GM18519 (cell line): ENCODE measurements around the gene TRIM41.
A peak's percentile ranks its signal among the peaks of the same experiment; 100 is the strongest.
"Not testable (repeated sequence)": the region's sequence is repeated elsewhere in the genome, so short reads cannot be mapped to it uniquely, and the experiment has no call there.

ENCODE experiments used
- ATAC-seq: cut with Tn5 transposase; IDR thresholded peaks from one replicate; pipeline ENCODE4 v1.9.1; 2021; ENCODE audit warnings: mild to moderate bottlenecking, moderate library complexity; ENCODE audit not compliant: unreplicated experiment, low FRiP score

Gene TRIM41

DNA sequence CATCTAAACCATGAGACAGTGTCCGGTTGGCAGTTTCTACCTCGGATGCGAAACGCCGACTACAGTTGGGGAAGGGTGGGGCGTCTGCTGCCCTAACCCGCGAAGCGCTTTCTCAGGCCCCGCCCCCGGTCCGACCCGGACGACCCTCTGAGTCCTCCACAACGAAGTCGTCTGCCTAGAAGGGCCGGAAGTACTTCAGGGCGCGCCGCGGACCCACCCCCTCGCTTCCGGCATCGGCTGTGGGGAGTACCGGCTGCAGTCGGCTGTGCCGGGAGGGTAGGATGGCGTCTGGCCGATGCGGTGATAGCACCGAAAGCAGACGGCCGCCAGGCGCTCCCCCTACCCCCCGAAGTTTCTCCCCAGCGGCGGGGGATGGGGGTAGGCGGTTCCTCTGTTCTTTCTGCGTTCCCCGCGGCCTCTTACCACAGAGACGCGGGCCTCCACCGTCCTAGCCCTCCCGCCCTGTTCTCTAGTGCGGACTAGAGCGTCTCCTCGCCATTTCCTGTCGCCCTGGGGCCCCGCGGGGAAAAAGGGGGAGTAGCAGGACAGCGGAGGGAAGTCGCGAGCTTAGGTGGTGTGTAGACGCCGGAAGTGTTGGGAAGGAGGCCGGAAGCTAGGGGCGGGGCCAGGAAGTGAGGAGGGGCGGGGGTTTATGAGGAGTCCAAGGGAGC is at the start of gene TRIM41:
Gene TRIM41, plus strand, starts transcription at position 224 of the 671 bp plus-strand sequence. CDS start 719 bp downstream, outside the sequence.
- ATAC-seq = peak; percentile 50

DNA sequence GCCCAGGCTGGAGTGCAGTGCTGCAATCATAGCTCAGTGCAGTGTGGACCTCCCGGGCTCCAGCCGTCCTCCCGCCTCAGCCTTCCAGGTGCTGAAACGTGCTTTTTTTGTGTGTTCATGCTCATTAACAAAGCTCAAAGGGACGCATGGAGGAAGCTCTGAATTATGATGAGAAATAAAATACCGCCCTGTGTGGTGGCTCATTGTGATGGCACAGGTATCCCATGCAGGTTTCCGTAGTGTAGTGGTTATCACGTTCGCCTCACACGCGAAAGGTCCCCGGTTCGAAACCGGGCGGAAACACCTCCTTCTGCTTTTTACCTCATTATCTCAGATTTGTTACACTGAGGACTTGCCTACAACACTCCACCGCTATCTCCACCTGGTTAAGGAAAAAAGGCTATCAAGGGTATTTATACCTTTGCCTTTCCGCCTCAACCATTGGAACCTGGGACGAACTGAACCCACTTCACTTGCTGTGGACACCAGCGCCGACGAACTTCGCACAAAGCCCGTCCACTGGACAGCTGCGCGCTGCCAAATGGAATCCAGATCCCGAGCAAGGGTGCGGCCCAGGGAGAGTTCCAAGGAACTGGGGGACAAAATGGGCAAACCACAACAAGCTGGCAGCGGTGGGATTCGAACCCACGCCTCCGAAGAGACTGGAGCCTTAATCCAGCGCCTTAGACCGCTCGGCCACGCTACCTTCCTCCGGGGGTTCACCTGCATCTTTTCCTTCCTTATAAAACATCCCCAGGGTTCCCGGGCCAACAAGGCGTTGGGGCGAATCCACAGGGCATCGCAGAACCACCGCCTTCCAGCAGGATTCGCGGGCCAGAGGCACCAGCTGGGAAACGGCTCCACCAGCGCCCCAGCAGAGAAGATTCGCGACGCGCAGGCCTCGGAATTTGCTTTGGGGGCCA is 49.4 kb upstream of the TRIM41 start:
- ATAC-seq = peak; percentile 47

DNA sequence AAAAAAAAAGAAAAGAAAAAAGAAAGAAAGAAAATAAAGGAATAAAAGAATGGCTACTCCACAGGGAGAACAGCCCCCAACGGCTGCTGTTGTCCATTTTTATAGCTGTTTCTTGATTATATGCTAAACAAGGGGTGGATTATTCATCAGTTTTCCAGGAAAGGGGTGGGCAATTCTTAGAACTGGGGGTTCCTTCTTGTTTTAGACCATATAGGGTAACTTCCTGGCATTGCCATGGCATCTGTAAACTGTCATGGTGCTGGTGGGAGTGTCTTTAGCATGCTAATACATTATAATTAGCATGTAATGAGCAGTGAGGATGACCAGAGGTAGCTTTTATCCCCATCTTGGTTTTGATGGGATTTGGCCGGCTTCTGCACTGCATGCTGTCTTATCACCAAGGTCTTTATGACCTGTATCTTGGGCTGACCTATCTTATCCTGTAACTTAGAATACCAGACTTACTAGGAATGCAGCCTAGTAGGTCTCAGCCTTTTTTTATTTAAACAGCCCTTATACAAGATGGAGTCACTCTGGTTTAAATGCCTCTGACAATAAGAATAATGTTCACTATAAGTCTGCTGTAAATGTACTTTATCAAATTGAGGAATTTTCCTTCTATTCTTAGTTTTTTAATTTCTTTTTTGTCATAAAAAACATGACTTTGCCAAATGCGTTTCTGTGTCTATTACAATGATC is 46.7 kb upstream of the TRIM41 start:
- ATAC-seq = no peak

DNA sequence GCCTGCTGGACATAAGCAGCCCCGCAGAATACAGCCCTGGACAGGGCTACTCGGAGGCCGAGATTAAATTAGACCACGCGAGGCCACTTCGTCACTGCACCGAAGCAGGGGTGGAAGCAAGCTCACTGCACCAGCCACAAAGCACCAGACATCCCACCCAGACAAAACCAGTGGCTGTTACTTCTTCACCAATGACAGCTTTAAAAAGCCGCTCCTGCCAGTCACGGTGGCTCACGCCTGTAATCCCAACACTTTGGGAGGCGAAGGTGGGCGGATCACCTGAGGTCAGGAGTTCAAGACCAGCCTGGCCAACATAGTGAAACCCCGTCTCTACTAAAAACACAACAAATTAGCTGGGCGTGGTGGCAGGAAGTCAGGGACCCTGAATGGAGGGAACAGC is 45.5 kb upstream of the TRIM41 start:
- ATAC-seq = not testable (repeated sequence)

DNA sequence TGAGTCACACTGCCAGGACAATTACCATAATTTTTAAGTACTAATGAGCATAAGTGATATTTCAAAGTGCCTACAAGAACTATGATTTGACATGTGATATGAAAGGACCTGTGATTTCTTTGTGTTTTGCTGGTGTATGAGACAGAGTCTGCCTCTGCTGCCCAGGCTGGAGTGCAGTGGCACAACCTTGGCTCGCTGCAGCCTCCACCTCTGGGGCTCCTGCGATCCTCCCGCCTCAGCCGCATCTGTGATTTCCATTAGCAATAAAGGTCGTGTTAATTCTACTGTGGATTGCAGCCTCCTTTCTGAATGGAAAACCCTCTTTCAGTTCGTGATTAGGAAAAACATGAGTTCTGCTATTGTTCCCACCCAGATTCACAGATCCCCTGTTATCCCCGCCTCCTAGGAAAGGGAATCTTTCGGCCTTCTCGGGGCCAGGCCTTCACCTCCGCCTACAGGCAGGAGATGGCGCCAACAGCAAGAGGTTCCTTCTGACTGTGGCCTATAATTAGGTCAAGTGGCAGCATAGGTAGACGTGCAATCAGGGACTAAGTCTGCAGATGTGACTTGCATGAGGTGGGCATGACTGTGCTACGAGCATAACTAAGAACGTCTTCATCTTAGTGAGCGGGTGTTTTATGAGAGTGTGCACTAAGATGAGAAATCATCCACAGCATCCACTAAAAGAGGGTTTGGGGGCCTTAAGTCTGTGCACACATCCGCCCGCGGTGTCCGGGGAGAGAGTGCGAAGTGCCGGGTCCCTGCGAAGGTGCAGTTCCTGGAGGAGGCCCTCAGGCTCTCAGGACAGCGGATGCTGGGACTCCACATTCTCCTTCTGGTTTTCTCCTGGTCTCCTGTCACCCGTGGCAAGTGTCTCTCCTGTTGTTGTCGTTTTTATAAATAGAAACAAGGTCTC is 41.2 kb upstream of the TRIM41 start:
- ATAC-seq = no peak

DNA sequence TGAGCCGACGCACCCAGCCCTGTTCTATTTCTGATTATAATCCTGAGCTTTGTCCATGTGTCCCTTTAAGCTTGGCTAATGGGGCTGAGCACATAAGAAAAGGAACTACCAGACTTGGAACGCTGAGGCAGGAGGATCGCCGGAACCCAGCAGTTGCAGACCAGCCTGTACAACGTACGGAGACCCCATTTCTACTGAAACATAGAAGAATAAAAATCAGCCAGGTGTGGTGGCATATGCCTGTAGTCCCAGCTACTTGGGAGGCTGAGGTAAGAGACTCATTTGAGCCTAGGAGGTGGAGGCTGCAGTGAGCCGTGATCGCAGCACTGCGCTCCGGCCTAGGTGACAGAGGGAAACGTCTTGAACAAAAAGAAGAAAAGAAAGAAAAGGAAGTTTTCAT is 40.4 kb upstream of the TRIM41 start:
- ATAC-seq = no peak

DNA sequence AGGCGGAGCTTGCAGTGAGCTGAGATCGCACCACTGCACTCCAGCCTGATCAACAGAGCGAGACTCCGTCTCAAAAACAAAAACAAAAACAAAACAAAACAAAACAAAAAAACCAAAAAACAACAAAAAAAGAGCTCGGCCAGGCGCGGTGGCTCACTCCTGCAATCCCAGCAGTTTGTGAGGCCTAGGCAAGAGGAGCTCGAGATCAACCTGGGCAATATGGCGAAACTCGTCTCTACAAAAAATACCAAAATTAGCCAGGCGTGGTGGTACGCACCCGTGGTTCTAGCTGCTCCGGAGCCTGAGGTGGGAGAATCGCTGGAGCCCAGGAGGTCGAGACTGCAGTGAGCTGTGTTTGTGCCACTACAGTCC is 38.2 kb upstream of the TRIM41 start:
- no peak for ATAC-seq

DNA sequence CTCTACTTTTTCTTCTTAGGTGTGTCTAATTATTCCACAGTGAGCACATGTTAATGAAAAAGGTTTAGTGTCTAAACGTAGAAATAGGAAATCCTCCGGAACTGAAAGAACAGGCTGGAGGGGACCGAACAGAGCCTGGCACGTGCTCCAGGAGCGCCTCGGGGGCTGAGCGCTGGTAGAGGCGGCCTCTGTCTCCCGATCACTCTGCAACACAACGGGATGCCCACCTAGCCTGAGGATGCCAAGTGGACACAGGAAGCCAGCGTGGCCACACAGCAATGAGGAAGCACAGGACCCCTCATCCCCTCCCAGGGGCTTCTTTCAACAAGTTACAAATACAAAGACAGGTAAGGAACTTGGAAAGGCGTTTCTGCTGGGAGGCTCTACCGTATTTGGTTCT is 37.5 kb upstream of the TRIM41 start:
- no peak for ATAC-seq

DNA sequence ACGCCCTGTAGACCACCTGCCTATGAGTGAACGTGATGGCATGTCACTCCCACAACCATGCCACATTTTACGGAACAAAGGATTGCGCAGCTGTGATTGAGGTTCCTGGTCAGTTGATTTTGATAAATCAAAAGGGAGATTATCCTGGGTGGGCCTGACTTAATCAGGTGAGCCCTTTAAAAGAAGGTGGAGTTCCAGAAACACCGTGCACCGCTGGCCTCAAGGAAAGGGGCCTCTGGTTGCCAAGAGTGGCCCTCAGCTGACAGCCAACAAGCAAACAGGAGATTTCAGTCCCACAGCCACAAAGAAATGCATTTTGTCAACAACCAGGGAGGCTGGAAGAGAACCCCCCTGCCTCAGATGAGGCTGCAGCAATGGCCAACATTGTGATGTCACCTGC is 37.1 kb upstream of the TRIM41 start:
- no peak for ATAC-seq

DNA sequence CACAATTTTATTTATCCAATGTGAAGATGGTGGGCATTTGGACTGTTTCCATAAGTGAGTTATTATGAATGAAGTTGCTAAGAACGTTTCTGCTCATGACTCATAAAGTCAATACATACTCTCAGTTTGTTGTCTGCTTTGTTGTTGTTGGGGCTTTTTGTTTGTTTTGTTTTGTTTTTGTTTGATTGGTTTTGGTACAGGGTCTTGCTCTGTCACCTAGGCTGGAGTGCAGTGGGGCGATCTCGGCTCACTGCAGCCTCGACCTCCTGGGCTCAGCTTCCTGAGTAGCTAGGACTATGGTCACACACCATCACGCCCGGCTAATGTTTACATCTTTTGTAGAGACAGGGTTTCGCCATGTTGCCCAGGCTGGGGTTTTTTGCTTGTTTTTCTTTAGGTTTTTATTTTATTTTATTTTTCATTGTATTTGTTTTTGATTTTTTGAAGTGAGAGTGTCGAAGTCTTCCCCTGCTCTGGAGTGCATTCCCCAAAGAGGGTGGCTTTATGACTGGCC is 36.0 kb upstream of the TRIM41 start:
- no peak for ATAC-seq

DNA sequence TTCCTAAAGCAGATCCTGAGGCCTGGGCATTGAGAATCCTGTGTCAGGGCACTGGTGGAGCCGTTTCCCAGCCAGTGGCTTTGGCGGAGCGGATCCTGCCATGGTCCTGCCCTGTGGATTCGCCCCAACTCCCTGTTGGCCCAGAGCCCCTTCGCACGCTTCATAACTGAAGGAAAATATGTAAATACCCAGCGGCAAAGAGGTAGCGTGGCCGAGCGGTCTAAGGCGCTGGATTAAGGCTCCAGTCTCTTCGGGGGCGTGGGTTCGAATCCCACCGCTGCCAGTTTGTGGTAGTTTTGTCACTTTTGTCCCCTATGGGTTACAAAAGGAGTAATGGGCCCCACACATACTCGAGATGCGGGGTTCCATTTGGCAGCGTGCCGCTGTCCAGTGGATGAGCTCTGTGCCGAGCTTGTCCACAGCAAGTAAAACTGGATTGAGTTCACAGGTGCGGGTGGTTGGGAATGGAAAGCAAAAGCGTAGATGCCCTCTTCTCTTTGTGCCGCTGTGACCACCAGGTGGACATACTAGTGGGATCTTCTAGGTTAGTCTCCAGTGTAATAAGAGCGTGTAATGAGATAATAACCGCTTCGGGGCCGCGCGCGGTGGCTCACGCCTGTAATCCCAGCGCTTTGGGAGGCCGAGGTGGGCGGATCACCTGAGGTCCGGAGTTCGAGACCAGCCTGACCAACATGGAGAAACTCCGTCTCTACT is 35.4 kb upstream of the TRIM41 start:
- ATAC-seq = no peak

DNA sequence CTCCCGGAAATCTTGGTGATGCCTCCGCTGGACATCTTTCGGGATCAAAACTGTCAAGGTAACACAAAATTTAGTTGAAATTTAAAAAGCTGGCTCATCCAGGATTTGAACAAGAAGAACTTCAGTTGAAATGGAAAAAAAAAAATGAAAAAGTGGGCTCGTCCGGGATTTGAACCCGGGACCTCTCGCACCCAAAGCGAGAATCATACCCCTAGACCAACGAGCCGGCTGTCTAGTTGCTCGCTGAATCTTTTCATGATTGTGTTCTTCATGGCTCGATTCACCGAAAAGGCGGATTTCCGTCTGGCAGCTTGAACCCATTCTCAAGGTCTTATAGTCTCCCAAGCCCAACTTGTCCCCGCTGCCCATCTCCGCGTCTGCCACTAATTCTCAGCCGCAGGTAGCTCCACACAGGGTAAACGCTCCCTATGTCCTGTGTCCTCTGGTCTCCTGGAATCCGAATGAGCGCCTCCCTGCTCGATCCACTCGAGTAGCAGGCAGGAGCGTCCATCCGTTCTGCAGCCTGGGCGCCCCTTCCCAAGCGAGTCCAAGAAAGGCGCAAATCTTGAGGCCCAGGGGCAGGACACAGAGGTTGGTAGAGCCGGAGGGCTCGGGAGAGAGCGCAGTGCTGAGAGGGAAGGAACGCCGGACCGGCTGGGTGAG is 34.2 kb upstream of the TRIM41 start:
- no peak for ATAC-seq

DNA sequence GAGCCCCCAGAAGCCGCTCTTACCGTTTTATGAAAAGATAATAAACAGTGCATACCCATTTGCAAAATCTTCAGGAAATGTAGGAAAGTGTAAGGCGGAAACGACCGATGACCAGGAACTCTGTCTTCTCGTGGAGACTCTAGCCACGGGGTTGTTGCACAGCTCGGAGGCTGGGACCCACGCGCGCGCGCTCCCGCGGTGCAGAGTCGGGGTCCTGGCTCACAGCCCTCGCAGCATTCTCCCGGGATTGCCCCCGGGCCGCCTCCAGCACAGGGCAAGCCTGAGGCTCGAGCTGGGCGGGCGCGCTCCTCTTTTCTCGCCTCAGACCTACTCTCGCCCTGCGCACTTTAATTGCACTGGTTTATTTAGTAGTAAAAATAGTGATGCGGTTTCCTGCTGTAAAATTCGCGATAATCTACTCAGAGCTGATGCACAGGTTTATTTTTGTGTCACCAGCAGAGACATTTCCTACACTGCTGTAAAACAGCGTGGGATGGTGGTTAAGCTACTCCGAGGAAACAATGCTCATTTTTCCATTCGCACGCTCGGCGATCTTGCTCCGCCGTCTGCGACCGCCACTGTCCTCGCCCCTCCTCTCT is 33.6 kb upstream of the TRIM41 start:
- ATAC-seq = no peak

DNA sequence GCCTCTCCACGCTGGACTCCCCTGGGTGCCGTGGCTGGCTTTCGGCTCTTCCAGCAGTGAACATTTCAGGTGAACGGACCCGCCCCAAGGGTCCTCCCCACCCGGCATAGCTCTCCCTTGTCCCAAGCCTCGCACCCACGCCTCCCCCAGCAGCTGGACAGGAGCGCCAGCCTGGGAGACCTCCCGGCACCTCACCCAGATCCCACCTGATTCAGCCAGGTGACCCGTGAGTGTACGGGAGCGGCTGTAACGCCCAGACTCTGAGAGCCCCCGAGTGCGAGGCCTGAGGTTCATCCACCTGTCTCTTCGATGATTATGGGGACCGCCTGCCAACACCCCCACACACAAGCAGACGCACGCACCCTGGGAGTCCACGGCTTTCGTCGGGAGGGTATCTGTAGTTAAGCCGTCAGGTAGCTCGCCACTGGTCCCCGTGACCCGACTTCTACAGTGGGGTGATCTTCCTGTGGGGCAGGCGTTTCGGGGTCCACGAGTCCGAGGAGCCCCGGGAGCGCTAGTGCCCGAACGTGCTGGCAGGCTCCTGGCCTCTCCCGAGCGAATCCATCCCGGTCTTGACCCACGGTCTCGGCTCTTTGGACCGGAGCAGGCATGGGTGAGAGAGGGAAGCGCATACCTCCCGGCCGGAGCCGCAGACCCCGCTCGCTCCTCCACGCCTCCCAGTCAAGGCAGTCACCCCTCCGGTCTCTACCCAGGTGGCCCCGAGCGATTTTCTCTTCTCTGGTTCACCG is 32.9 kb upstream of the TRIM41 start:
- no peak for ATAC-seq

DNA sequence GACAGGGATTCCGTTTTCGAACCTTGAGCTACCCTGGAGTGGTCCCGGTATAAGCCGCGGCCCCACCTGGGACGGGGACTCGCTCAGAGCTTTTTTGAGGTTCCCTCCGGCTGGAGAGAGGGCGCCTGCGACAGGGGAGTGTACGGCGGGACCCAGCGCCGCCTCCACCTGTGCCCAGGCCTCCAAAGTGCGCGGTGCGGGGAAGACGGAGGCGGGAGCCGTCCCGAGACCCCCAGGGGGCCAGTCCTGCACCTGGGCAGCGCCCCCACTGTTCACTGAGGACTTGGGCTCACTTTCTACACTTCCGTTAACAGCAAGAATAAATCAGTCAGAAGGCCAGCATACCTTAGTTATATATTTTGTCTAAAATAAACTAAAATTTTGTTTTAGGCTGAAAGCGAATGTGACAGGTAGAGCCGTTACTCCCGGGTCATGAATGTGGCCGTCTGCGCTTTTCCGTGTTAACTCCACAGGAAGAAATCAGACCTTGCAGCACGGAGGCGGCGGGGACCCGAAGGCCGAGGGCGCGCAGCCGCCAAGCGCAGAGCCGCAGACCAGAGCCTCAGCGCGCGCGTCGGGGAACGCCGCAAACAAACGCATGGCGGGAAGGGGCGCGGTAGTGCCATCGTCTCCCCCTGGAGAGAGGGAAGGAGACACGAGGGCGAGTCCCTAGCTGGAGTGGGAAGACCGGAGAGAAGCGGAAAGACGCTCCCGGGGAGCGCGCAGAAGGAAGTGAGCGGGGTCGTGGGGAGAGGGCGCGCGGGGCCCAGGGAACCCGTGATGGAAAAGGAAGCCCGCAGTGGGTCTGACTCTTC is 32.2 kb upstream of the TRIM41 start:
- peak; percentile 1 for ATAC-seq

DNA sequence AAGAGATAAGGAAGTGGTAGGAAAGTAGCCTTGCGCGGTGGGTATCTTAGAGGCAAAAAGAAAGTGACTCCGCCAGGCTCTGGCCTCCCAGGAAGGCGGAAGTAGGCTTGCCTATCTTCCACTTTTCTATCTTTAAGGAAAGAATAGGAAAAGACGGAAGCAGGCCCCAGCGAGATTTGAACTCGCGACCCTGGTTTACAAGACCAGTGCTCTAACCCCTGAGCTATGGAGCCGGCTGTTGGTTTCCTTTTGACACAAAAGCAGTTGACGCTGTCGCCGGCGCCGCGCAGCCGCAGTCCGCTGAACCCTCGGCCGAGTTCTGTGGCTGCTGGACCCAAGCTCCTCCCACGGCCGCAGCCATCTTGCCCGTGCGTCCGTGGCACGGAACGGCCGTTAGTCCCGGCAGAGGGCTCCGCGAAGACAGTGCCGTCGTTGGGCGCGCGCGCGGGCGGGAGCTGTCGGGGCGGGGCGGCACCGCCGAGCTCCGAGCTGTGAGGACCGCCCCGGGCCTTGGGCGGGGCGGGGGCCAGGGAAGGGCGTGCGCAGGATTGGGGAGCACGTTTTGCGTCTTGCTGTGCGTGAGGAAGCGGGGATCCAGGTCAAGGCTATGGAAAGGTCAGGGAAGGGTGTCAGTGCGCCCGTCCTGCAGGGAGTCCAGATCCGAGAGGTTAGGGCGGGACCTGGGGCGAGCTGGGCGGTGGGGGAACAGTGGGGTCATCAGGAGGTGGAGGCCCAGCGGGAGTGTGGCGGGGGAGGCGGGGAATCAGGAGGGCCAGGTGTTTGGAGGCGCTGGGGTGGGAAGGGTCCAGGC is 31.4 kb upstream of the TRIM41 start:
- ATAC-seq = peak; percentile 42
